Endothelial cell of umbilical vein (primary cell): ENCODE results near the gene PRMT1. TPM values are rescaled to one million over a fixed set of nuclear protein-coding genes. Genes with fewer than 3 reads are reported as not detected.

Experiments used
- BruUV-seq: library from RNA; stranded (reverse); fragments of 400-500 nt; replicated peaks from 2 replicates; lab custom pipeline; 2021; lab: Mats Ljungman, UMichigan
- CTCF ChIA-PET: fragments of 300-600, 350-600 bp; sonication (Branson Sonifier 250); formaldehyde crosslinking; loops from one replicate; lab custom pipeline; 2021; ENCODE audit warnings: antibody characterized with exemption, inconsistent platforms; lab: Charles Lee
- POLR2A ChIA-PET: fragments of 300-600, 350-600 bp; sonication (Branson Sonifier 250); formaldehyde crosslinking; loops from one replicate; lab custom pipeline; 2021; ENCODE audit warnings: antibody characterized with exemption, inconsistent platforms; lab: Charles Lee
- DNase-seq: peaks from one replicate; pipeline ENCODE4 v3.0.0-alpha.2; 2011; ENCODE audit warnings: low read depth, low spot score
- FAIRE-seq: peaks from 2 replicates; lab custom pipeline; 2011; peaks lifted over from hg19 to GRCh38; lab: Jason Lieb, UNC
- H2AFZ ChIP-seq: 2 replicates; pipeline ENCODE4 v1.6.0; 2012; ENCODE audit warnings: low read depth, low read length, control low read depth, inconsistent platforms
- H3K27ac ChIP-seq: 2 replicates; pipeline ENCODE4 v1.5.1; 2011; ENCODE audit warnings: low read depth, mild to moderate bottlenecking, control low read depth, low read length, moderate library complexity; ENCODE audit not compliant: insufficient read depth
- H3K27me3 ChIP-seq, 2 experiments: 2 replicates each; pipeline versions ENCODE4 v1.6.0 to v1.6.1; 2011; ENCODE audit warnings: low read length in 2 of 2, mixed read lengths in 1 of 2; ENCODE audit not compliant: control insufficient read depth in 2 of 2, insufficient read depth in 2 of 2
- H3K36me3 ChIP-seq, 2 experiments: 2 replicates in 1 of 2; 3 replicates in 1 of 2; pipeline ENCODE4 v1.5.1; 2011; ENCODE audit warnings: low read length in 2 of 2, mild to moderate bottlenecking in 1 of 2, moderate library complexity in 1 of 2; ENCODE audit not compliant: control insufficient read depth in 2 of 2, insufficient read depth in 2 of 2; ENCODE audit errors: extremely low read depth in 1 of 2
- H3K4me1 ChIP-seq: 3 replicates; pipeline ENCODE4 v1.5.1; 2011; ENCODE audit warnings: mild to moderate bottlenecking, low read length; ENCODE audit not compliant: control insufficient read depth, insufficient read depth; ENCODE audit errors: extremely low read depth
- H3K4me2 ChIP-seq: 2 replicates; pipeline ENCODE4 v1.6.1; 2011; ENCODE audit warnings: low read length, control low read depth, mixed read lengths; ENCODE audit not compliant: insufficient read depth
- H3K4me3 ChIP-seq, 3 experiments: fragments of 200-600 bp in 1 of 3; sonication (generic), shearing (Covaris generic) in 1 of 3; replicated peaks in 1 of 3; 2 replicates each; pipeline ENCODE4 v1.5.1; 2011 to 2016; ENCODE audit warnings: control low read depth in 3 of 3, low read length in 3 of 3, mild to moderate bottlenecking in 2 of 3, inconsistent platforms in 1 of 3, low read depth in 1 of 3, moderate library complexity in 1 of 3; ENCODE audit not compliant: insufficient read depth in 1 of 3
- H3K79me2 ChIP-seq: 2 replicates; pipeline ENCODE4 v1.6.0; 2012; ENCODE audit warnings: low read length, inconsistent platforms; ENCODE audit not compliant: control insufficient read depth, insufficient read depth
- H3K9ac ChIP-seq: replicated peaks from 2 replicates; pipeline ENCODE3; 2011; ENCODE audit warnings: low read length, control low read depth; ENCODE audit not compliant: insufficient read depth; ENCODE audit errors: extremely low read depth
- H3K9me1 ChIP-seq: replicated peaks from 3 replicates; pipeline ENCODE4 v1.6.0; 2011; ENCODE audit warnings: mild to moderate bottlenecking, low read length; ENCODE audit not compliant: control insufficient read depth, insufficient read depth; ENCODE audit errors: extremely low read depth
- H3K9me3 ChIP-seq: replicated peaks from 2 replicates; pipeline ENCODE4 v1.5.1; 2012; ENCODE audit warnings: low read length, inconsistent platforms; ENCODE audit not compliant: control insufficient read depth, insufficient read depth
- H4K20me1 ChIP-seq: replicated peaks from 2 replicates; pipeline ENCODE3; 2011; ENCODE audit warnings: mild to moderate bottlenecking, low read length; ENCODE audit not compliant: control insufficient read depth, insufficient read depth; ENCODE audit errors: extremely low read depth
- EZH2 ChIP-seq: IDR thresholded peaks from 2 replicates; pipeline ENCODE4 v1.6.1; 2012; ENCODE audit warnings: borderline replicate concordance, low read depth, mild to moderate bottlenecking, moderate library complexity, low read length, inconsistent platforms; ENCODE audit not compliant: severe bottlenecking
- FOS ChIP-seq: IDR thresholded peaks from 2 replicates; pipeline ENCODE4 v1.6.1; 2011; ENCODE audit warnings: mild to moderate bottlenecking, low read length, moderate library complexity, borderline replicate concordance; ENCODE audit not compliant: insufficient read depth
- GATA2 ChIP-seq: IDR thresholded peaks from 2 replicates; pipeline ENCODE4 v1.7.0; 2011; ENCODE audit warnings: low read depth, mild to moderate bottlenecking, moderate library complexity, mixed read lengths, low read length; ENCODE audit not compliant: insufficient read length, insufficient read depth
- JUN ChIP-seq: IDR thresholded peaks from 2 replicates; pipeline ENCODE4 v1.6.1; 2011; ENCODE audit warnings: borderline replicate concordance, low read depth; ENCODE audit not compliant: insufficient read length, insufficient read depth
- MYC ChIP-seq: IDR thresholded peaks from one replicate; pipeline ENCODE4 v1.6.1; 2011; ENCODE audit warnings: mild to moderate bottlenecking, low read depth, low read length
- POLR2A ChIP-seq: IDR thresholded peaks from 2 replicates; pipeline ENCODE4 v1.6.1; 2012; ENCODE audit warnings: low read depth, mild to moderate bottlenecking, control low read depth, low read length
- POLR2AphosphoS5 ChIP-seq: IDR thresholded peaks from 2 replicates; pipeline ENCODE4 v1.6.1; 2012; ENCODE audit warnings: low read depth, mild to moderate bottlenecking, control low read depth, low read length, moderate library complexity; ENCODE audit not compliant: insufficient read depth
- dilution Hi-C: fragments of 300-500 bp; cut with MboI; formaldehyde crosslinking; loops from one replicate; pipeline ENCODE4 v1.15.0; 2019; ENCODE audit warnings: low sequenced_read_pairs; ENCODE audit not compliant: extremely low pct_ligation_motif_present
- intact Hi-C: fragments of 100-400 bp; cut with micrococcal nuclease; formaldehyde crosslinking; loops from one replicate; pipeline ENCODE4 v1.10.0; 2022
- polyA plus RNA-seq, 4 experiments: library from polyadenylated mRNA; depleted of rRNA in 3 of 4; stranded (reverse) in 3 of 4; unstranded in 1 of 4; fragments of >200 nt; gene quantifications; 2 replicates each; pipeline versions ENCODE4 v1.2.1 to v1.2.3, GENCODE V29; 2011 to 2012; ENCODE audit warnings: missing spikeins in 1 of 4
- total RNA-seq: library from RNA; stranded (reverse); gene quantifications from 2 replicates; pipeline ENCODE4 v1.2.3, GENCODE V29; 2021
- TF ChIP-seq, protein P1 (sequence below): IDR thresholded peaks from 2 replicates; pipeline ENCODE4 v1.6.1; 2011; ENCODE audit not compliant: insufficient read depth, insufficient read length
- TF ChIP-seq, protein P2 (sequence below), 2 donors: IDR thresholded peaks; 1 replicate in 1 of 2; 2 replicates in 1 of 2; pipeline ENCODE4 v1.5.1; 2011; ENCODE audit warnings: low read length in 2 of 2, mild to moderate bottlenecking in 2 of 2, moderate library complexity in 2 of 2, control low read depth in 1 of 2, inconsistent platforms in 1 of 2, low read depth in 1 of 2; ENCODE audit not compliant: insufficient read depth in 1 of 2; ENCODE audit errors: extremely low read depth in 1 of 2

Gene PRMT1
- total and polyA plus RNA-seq, 2 donors (not counting 3 experiments of a cell fraction or from before 2014, with no cell fraction given): 242 to 542 TPM

DNA sequence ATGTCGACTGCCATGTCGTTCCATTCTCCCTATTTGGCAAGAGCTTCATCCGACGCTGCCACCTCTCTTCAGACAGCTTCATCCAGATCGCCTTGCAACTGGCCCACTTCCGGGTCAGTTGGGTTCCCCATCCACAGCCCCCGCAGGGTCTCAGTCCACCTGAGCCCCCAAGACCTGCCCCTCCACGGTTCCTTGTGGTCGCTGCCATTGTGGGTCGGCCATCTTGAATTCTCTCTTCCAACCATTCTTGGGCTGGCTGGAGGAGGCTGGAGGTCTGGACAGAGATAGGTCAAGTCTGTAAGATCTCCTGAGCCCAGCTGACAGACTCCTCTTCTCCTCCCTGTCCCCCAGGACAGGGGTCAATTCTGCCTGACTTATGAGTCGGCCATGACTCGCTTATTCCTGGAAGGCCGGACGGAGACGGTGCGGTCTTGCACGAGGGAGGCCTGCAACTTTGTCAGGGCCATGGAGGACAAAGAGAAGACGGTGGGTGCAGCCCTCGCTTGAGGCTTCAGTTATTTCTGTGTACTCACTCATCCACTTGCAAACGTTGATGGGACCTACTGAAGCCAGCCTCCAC is 33.4 kb downstream of the PRMT1 start:
- Histone ChIP-seq H3K27me3 (no peaks in the 10 kb centered on the region), H3K9ac (no peak overlapping the region), H3K9me1 (no peaks in the 10 kb centered on the region), H3K9me3 (no peaks in the 10 kb centered on the region), H3K36me3 (peaks cover 0 to 18% of the 10 kb centered on the region in 2 experiments), H2AFZ (no peak overlapping the region), H3K4me3 (no peak overlapping the region), H3K79me2 (no peaks in the 10 kb centered on the region), H3K4me1 (no peaks in the 10 kb centered on the region), H3K27ac (no peak overlapping the region), H4K20me1 (no peaks in the 10 kb centered on the region), H3K4me2 (no peak overlapping the region)
- intact Hi-C loops: no loop called here
- dilution Hi-C loops: no loop called here
- ChIA-PET CTCF (no interaction called here), POLR2A (no interaction called here)
- TF ChIP-seq FOS (peak; percentile 49), POLR2A (no peak)
- FAIRE-seq (no peak), DNase-seq (no peak)
- no TSS peak for BruUV-seq

DNA sequence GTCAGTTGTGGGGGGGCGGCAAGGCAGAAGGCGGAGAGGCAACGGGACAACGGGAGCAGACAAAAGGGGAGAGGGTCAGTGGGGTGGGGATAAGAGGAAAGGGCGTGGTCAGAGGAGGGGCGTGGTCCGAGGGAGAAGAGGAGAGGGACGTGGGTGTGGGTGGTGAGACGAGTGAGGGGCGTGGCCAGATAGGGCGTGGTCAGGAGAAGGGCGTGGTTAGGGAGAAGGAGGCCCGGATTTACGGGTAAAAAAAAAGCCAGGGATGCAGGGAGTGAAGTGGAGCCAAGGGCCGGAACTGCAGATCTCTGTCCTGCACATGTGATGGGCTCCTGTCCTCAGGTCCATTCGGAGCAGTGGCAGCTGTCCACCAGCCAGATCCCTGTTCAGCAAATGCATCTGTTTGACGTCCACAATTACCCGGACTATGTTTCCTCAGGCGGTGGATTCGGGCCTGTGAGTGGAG is 35.4 kb downstream of the PRMT1 start:
- no peak overlapping the region for H3K9ac ChIP-seq
- H3K4me2 ChIP-seq: no peak overlapping the region
- no TSS peak for BruUV-seq
- no peak overlapping the region for H2AFZ ChIP-seq
- DNase-seq: no peak
- intact Hi-C loops (no loop called here), dilution Hi-C loops (no loop called here)
- no peaks in the 10 kb centered on the region for H4K20me1 ChIP-seq
- H3K79me2 ChIP-seq: no peaks in the 10 kb centered on the region
- H3K4me3 ChIP-seq: no peak overlapping the region
- H3K9me1 ChIP-seq: no peaks in the 10 kb centered on the region
- no peaks in the 10 kb centered on the region for H3K9me3 ChIP-seq
- no peak for FAIRE-seq
- H3K27ac ChIP-seq: no peak overlapping the region
- H3K4me1 ChIP-seq: no peaks in the 10 kb centered on the region
- CTCF ChIA-PET: no interaction called here
- POLR2A ChIA-PET: no interaction called here
- peaks cover 0 to 14% of the 10 kb centered on the region in 2 experiments for H3K36me3 ChIP-seq
- H3K27me3 ChIP-seq: no peaks in the 10 kb centered on the region
- TF ChIP-seq, protein P1, sequence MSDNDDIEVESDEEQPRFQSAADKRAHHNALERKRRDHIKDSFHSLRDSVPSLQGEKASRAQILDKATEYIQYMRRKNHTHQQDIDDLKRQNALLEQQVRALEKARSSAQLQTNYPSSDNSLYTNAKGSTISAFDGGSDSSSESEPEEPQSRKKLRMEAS: no peak
- TF ChIP-seq EZH2 (no peak), POLR2AphosphoS5 (no peak), JUN (no peak), MYC (no peak), GATA2 (no peak), FOS (no peak), POLR2A (no peak)
- TF ChIP-seq, protein P2, sequence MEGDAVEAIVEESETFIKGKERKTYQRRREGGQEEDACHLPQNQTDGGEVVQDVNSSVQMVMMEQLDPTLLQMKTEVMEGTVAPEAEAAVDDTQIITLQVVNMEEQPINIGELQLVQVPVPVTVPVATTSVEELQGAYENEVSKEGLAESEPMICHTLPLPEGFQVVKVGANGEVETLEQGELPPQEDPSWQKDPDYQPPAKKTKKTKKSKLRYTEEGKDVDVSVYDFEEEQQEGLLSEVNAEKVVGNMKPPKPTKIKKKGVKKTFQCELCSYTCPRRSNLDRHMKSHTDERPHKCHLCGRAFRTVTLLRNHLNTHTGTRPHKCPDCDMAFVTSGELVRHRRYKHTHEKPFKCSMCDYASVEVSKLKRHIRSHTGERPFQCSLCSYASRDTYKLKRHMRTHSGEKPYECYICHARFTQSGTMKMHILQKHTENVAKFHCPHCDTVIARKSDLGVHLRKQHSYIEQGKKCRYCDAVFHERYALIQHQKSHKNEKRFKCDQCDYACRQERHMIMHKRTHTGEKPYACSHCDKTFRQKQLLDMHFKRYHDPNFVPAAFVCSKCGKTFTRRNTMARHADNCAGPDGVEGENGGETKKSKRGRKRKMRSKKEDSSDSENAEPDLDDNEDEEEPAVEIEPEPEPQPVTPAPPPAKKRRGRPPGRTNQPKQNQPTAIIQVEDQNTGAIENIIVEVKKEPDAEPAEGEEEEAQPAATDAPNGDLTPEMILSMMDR (IDR thresholded peaks at IDR 0.05; ENCODE audit: extremely low read depth in 1 of 2, insufficient read depth in 1 of 2, low read depth in 1 of 2, low read length in 2 of 2): no peak
